Fibroblast of lung (primary cell): Measurements from ENCODE around the gene CEP290.
A peak's percentile ranks its signal among the peaks of the same experiment; 100 is the strongest.

Source experiments
- CTCF ChIP-seq, 2 donors: IDR thresholded peaks in 1 of 2; conservative IDR thresholded peaks in 1 of 2; 1 replicate in 1 of 2; 2 replicates in 1 of 2; pipeline ENCODE4 v1.5.1; 2011 to 2012; ENCODE audit warnings: low read length in 2 of 2, control low read depth in 1 of 2, inconsistent platforms in 1 of 2, low read depth in 1 of 2, mild to moderate bottlenecking in 1 of 2
- EZH2 ChIP-seq: IDR thresholded peaks from 2 replicates; pipeline ENCODE4 v1.5.1; 2012; ENCODE audit warnings: low read length, control low read depth, mild to moderate bottlenecking; ENCODE audit errors: missing control alignments

- TF ChIP-seq CTCF (conservative IDR thresholded peaks at IDR 0.05 in 1 of 2, IDR thresholded peaks at IDR 0.05 in 1 of 2; ENCODE audit: low read depth in 1 of 2, low read length in 2 of 2): peak in 1 of 2 donors; percentile 30
- no peak for TF ChIP-seq EZH2
Observed at GRCh38 chr12:88153959-88154358, 12.1 kb upstream of the CEP290 start.
